C4-2B (cell line): ENCODE measurements around the gene CALR3.

Experiments used
- CTCF ChIP-seq: fragments of 450-650 bp; conservative IDR thresholded peaks from 2 replicates; pipeline ENCODE4 v1.5.1; 2017; ENCODE audit warnings: mild to moderate bottlenecking
- ZFX ChIP-seq: fragments of 450-650 bp; IDR thresholded peaks from 2 replicates; pipeline ENCODE4 v1.6.1; 2017

- TF ChIP-seq CTCF, result no peak
- no peak for TF ChIP-seq ZFX
Observed at GRCh38 chr19:16516381-16516780, 20.4 kb upstream of the CALR3 start.
